ENCODE measurements around the gene CFAP43.

CFAP43 gene

DNA sequence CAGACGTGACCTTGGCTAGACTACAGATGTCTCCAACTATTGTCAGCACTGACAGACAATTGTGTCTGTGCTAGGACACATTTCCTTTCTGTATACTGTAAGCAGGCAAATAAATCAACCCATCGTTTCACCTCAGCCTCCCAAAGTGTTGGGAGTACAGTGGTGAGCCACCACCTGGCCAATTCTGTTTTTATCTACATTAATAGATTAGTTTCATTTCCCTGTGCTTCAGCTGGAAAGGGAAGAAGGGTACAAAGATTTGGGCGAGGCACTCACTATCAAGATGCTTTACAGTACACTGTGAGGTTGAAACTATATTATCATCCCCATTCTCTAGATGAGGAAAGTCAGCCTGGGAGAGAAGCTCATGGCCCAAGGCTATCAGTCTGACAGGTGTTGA lies 88.3 kb downstream of the CFAP43 start:
- Histone ChIP-seq H3K14ac (ENCODE audit: low read length in 2 of 2) (no peak overlapping the region), H3K4ac (ENCODE audit: low read depth in 1 of 2, low read length in 2 of 2) (no peak overlapping the region), H3K4me3 (ENCODE audit: insufficient read depth in 1 of 2, low read depth in 1 of 2, low read length in 2 of 2) (no peak overlapping the region), H3K9ac (ENCODE audit: low read length) (no peak overlapping the region), H2BK15ac (ENCODE audit: low read depth, poor library complexity, severe bottlenecking) (no peak overlapping the region), H3K9me3 (ENCODE audit: control insufficient read depth, low read length) (no peaks in the 10 kb centered on the region), H2BK5ac (ENCODE audit: low read depth, low read length, poor library complexity, severe bottlenecking) (no peak overlapping the region), H3K36me3 (ENCODE audit: control insufficient read depth in 1 of 2, insufficient read depth in 2 of 2, low read depth in 1 of 2, low read length in 2 of 2) (no peaks in the 10 kb centered on the region), H3K27ac (ENCODE audit: low read length, poor library complexity, severe bottlenecking) (no peak overlapping the region), H3K18ac (ENCODE audit: low read depth in 1 of 2, low read length in 2 of 2) (no peak overlapping the region), H4K91ac (ENCODE audit: low read length) (no peak overlapping the region), H3K27me3 (ENCODE audit: control insufficient read depth in 1 of 2, insufficient read depth in 1 of 2, low read length in 2 of 2) (peaks cover 0 to 21% of the 10 kb centered on the region in 2 experiments), H4K8ac (ENCODE audit: low read length) (no peak overlapping the region), H2AK5ac (ENCODE audit: low read length, severe bottlenecking) (no peak overlapping the region), H2BK120ac (ENCODE audit: low read depth, low read length) (no peak overlapping the region), H2BK12ac (ENCODE audit: low read length in 2 of 2) (no peak overlapping the region), H2AFZ (ENCODE audit: low read depth, low read length) (no peak overlapping the region), H3K4me1 (ENCODE audit: control insufficient read depth, insufficient read depth, low read depth, low read length) (no peaks in the 10 kb centered on the region), H3K4me2 (ENCODE audit: low read length, poor library complexity, severe bottlenecking) (no peak overlapping the region), H3K23ac (ENCODE audit: low read length in 2 of 2) (no peak overlapping the region), H3K79me1 (replicated peaks; ENCODE audit: low read length, poor library complexity, severe bottlenecking) (no peaks in the 10 kb centered on the region)
- 82% methylated on average over 1 of the region's 3 CpGs for WGBS
- no peak for DNase-seq

DNA sequence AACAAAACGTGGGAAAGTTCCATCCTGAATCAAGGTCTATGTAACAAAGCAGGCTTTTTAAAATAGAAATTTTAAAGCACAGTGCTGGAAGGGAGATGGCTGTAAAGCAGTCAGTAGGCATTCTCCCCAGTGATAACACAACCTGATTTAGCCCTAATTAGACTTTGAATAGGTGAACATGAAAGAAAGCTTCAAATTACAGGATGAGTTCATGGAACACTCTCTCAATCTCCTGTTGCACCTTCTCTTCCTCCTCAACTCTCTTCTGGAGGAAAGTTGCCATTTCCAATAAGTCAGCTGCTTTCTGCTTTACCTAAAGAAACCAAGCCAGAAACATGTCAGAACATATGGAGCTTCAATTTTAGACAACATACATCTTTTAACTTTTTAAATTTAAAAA lies 90.1 kb downstream of the CFAP43 start:
- H3K9ac ChIP-seq (ENCODE audit: low read length): no peak overlapping the region
- no peak overlapping the region for H2BK12ac ChIP-seq (ENCODE audit: low read length in 2 of 2)
- no peak overlapping the region for H2BK15ac ChIP-seq (ENCODE audit: low read depth, poor library complexity, severe bottlenecking)
- no peak overlapping the region for H3K14ac ChIP-seq (ENCODE audit: low read length in 2 of 2)
- no peaks in the 10 kb centered on the region for H3K79me1 ChIP-seq (replicated peaks; ENCODE audit: low read length, poor library complexity, severe bottlenecking)
- H3K4me1 ChIP-seq (ENCODE audit: control insufficient read depth, insufficient read depth, low read depth, low read length): no peaks in the 10 kb centered on the region
- no peaks in the 10 kb centered on the region for H3K36me3 ChIP-seq (ENCODE audit: control insufficient read depth in 1 of 2, insufficient read depth in 2 of 2, low read depth in 1 of 2, low read length in 2 of 2)
- H2AK5ac ChIP-seq (ENCODE audit: low read length, severe bottlenecking): no peak overlapping the region
- H3K4me3 ChIP-seq (ENCODE audit: insufficient read depth in 1 of 2, low read depth in 1 of 2, low read length in 2 of 2): no peak overlapping the region
- H3K4ac ChIP-seq (ENCODE audit: low read depth in 1 of 2, low read length in 2 of 2): no peak overlapping the region
- H3K4me2 ChIP-seq (ENCODE audit: low read length, poor library complexity, severe bottlenecking): no peak overlapping the region
- no peak overlapping the region for H2AFZ ChIP-seq (ENCODE audit: low read depth, low read length)
- WGBS: 0% methylated on average over 1 of the region's 1 CpG
- no peak overlapping the region for H3K18ac ChIP-seq (ENCODE audit: low read depth in 1 of 2, low read length in 2 of 2)
- no peak overlapping the region for H4K8ac ChIP-seq (ENCODE audit: low read length)
- H3K23ac ChIP-seq (ENCODE audit: low read length in 2 of 2): no peak overlapping the region
- H2BK5ac ChIP-seq (ENCODE audit: low read depth, low read length, poor library complexity, severe bottlenecking): no peak overlapping the region
- no peak overlapping the region for H3K27ac ChIP-seq (ENCODE audit: low read length, poor library complexity, severe bottlenecking)
- H2BK120ac ChIP-seq (ENCODE audit: low read depth, low read length): no peak overlapping the region
- DNase-seq: no peak
- H4K91ac ChIP-seq (ENCODE audit: low read length): no peak overlapping the region
- H3K27me3 ChIP-seq (ENCODE audit: control insufficient read depth in 1 of 2, insufficient read depth in 1 of 2, low read length in 2 of 2): peaks cover 0 to 16% of the 10 kb centered on the region in 2 experiments
- no peaks in the 10 kb centered on the region for H3K9me3 ChIP-seq (ENCODE audit: control insufficient read depth, low read length)

DNA sequence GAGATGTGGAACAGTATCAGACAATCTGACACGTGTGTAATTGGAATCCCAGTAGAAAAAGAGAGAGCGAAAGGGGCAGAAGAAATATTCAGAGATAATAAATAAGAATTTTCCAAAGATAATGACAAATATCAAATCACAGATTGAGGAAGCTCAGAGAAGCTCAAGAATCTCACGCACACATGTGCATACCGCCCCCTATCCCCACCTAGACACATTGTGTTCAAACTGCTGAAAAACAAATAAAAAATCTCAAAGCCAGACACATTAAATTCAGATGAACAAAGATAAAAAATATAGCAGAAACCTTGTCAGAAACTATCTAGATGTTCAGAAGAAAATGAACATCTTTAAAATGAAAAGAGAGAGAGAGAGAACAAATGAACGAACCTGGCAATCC lies 92.9 kb downstream of the CFAP43 start:
- no peak overlapping the region for H2AFZ ChIP-seq (ENCODE audit: low read depth, low read length)
- H2BK15ac ChIP-seq (ENCODE audit: low read depth, poor library complexity, severe bottlenecking): no peak overlapping the region
- H3K18ac ChIP-seq (ENCODE audit: low read depth in 1 of 2, low read length in 2 of 2): no peak overlapping the region
- no peak overlapping the region for H4K91ac ChIP-seq (ENCODE audit: low read length)
- no peak overlapping the region for H3K9ac ChIP-seq (ENCODE audit: low read length)
- peaks cover 0 to 6% of the 10 kb centered on the region in 2 experiments for H3K27me3 ChIP-seq (ENCODE audit: control insufficient read depth in 1 of 2, insufficient read depth in 1 of 2, low read length in 2 of 2)
- no peak overlapping the region for H2BK5ac ChIP-seq (ENCODE audit: low read depth, low read length, poor library complexity, severe bottlenecking)
- H3K4me2 ChIP-seq (ENCODE audit: low read length, poor library complexity, severe bottlenecking): no peak overlapping the region
- H4K8ac ChIP-seq (ENCODE audit: low read length): no peak overlapping the region
- H3K9me3 ChIP-seq (ENCODE audit: control insufficient read depth, low read length): no peaks in the 10 kb centered on the region
- no peak overlapping the region for H2BK120ac ChIP-seq (ENCODE audit: low read depth, low read length)
- no peak overlapping the region for H3K27ac ChIP-seq (ENCODE audit: low read length, poor library complexity, severe bottlenecking)
- H3K4me1 ChIP-seq (ENCODE audit: control insufficient read depth, insufficient read depth, low read depth, low read length): no peaks in the 10 kb centered on the region
- no peak for DNase-seq
- no peak overlapping the region for H2BK12ac ChIP-seq (ENCODE audit: low read length in 2 of 2)
- H3K79me1 ChIP-seq (replicated peaks; ENCODE audit: low read length, poor library complexity, severe bottlenecking): no peaks in the 10 kb centered on the region
- H3K23ac ChIP-seq (ENCODE audit: low read length in 2 of 2): no peak overlapping the region
- 41% methylated on average over 3 of the region's 5 CpGs for WGBS
- H3K4ac ChIP-seq (ENCODE audit: low read depth in 1 of 2, low read length in 2 of 2): no peak overlapping the region
- no peak overlapping the region for H3K4me3 ChIP-seq (ENCODE audit: insufficient read depth in 1 of 2, low read depth in 1 of 2, low read length in 2 of 2)
- H2AK5ac ChIP-seq (ENCODE audit: low read length, severe bottlenecking): no peak overlapping the region
- H3K36me3 ChIP-seq (ENCODE audit: control insufficient read depth in 1 of 2, insufficient read depth in 2 of 2, low read depth in 1 of 2, low read length in 2 of 2): no peaks in the 10 kb centered on the region
- H3K14ac ChIP-seq (ENCODE audit: low read length in 2 of 2): no peak overlapping the region

DNA sequence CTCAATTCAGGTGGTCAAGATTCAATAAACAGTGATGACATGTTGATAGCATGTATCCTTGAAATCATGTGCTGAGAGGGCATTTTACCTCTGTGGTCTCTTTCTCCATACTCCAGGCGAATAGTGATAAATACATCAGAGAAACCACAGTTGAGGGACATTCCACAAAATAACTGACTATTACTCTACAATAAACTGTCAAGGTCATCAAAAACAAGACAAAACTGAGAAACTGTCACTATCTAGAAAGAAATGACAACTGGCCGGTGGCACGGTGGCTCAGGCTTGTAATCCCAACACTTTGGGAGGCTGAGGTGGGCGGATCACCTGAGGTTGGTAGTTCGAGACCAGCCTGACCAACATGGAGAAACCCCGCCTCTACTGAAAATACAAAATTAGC lies 94.0 kb downstream of the CFAP43 start:
- Histone ChIP-seq H2BK5ac (ENCODE audit: low read depth, low read length, poor library complexity, severe bottlenecking) (no peak overlapping the region), H3K4me3 (ENCODE audit: insufficient read depth in 1 of 2, low read depth in 1 of 2, low read length in 2 of 2) (no peak overlapping the region), H3K36me3 (ENCODE audit: control insufficient read depth in 1 of 2, insufficient read depth in 2 of 2, low read depth in 1 of 2, low read length in 2 of 2) (no peaks in the 10 kb centered on the region), H2BK12ac (ENCODE audit: low read length in 2 of 2) (no peak overlapping the region), H3K27me3 (ENCODE audit: control insufficient read depth in 1 of 2, insufficient read depth in 1 of 2, low read length in 2 of 2) (no peaks in the 10 kb centered on the region), H4K8ac (ENCODE audit: low read length) (no peak overlapping the region), H3K18ac (ENCODE audit: low read depth in 1 of 2, low read length in 2 of 2) (no peak overlapping the region), H4K91ac (ENCODE audit: low read length) (no peak overlapping the region), H2BK15ac (ENCODE audit: low read depth, poor library complexity, severe bottlenecking) (no peak overlapping the region), H3K9ac (ENCODE audit: low read length) (no peak overlapping the region), H3K79me1 (replicated peaks; ENCODE audit: low read length, poor library complexity, severe bottlenecking) (no peaks in the 10 kb centered on the region), H3K27ac (ENCODE audit: low read length, poor library complexity, severe bottlenecking) (no peak overlapping the region), H3K9me3 (ENCODE audit: control insufficient read depth, low read length) (no peaks in the 10 kb centered on the region), H3K4me2 (ENCODE audit: low read length, poor library complexity, severe bottlenecking) (no peak overlapping the region), H2BK120ac (ENCODE audit: low read depth, low read length) (no peak overlapping the region), H3K4ac (ENCODE audit: low read depth in 1 of 2, low read length in 2 of 2) (no peak overlapping the region), H2AK5ac (ENCODE audit: low read length, severe bottlenecking) (no peak overlapping the region), H3K14ac (ENCODE audit: low read length in 2 of 2) (no peak overlapping the region), H3K23ac (ENCODE audit: low read length in 2 of 2) (no peak overlapping the region), H3K4me1 (ENCODE audit: control insufficient read depth, insufficient read depth, low read depth, low read length) (no peaks in the 10 kb centered on the region), H2AFZ (ENCODE audit: low read depth, low read length) (no peak overlapping the region)
- 90% methylated on average over 6 of the region's 6 CpGs for WGBS
- DNase-seq: no peak
